SK-N-SH (cell line): ENCODE results near the gene CHAF1A. TPM values are rescaled to one million over a fixed set of nuclear protein-coding genes. Genes with fewer than 3 reads are reported as not detected.

Experiments used
- CTCF ChIA-PET: fragments of 300-600, 350-600 bp; formaldehyde crosslinking; extraction: SDS; loops from one replicate; lab custom pipeline; 2021; lab: Yijun Ruan, JAX
- POLR2A ChIA-PET: fragments of 350-600 bp; sonication (Branson Sonifier 250); formaldehyde crosslinking; extraction: SDS; loops from one replicate; lab custom pipeline; 2020; ENCODE audit warnings: antibody characterized with exemption, inconsistent platforms; lab: Yijun Ruan, JAX
- DNase-seq: peaks from one replicate; pipeline ENCODE4 v3.0.0; 2012
- H2AFZ ChIP-seq: fragments of 200-600 bp; sonication (generic); 2 replicates; pipeline ENCODE4 v1.8.1; 2016; ENCODE audit warnings: antibody characterized with exemption, mild to moderate bottlenecking, low read depth
- H3F3A ChIP-seq: fragments of 200-600 bp; sonication (generic); replicated peaks from 2 replicates; pipeline ENCODE3; 2016; ENCODE audit warnings: antibody characterized with exemption, mild to moderate bottlenecking; ENCODE audit not compliant: insufficient read depth
- H3K27ac ChIP-seq, 2 experiments: fragments of 200-500 bp in 1 of 2; fragments of 200-600 bp in 1 of 2; sonication (Bioruptor generic) in 1 of 2; sonication (generic), shearing (Covaris generic) in 1 of 2; 2 replicates each; pipeline versions ENCODE4 v1.5.1 to v1.6.1; 2014 to 2016; ENCODE audit warnings: low read depth in 2 of 2, inconsistent platforms in 1 of 2, low read length in 1 of 2, mild to moderate bottlenecking in 1 of 2, mixed read lengths in 1 of 2
- H3K27me3 ChIP-seq: fragments of 200-600 bp; sonication (generic), shearing (Covaris generic); 2 replicates; pipeline ENCODE4 v1.6.1; 2016; ENCODE audit warnings: mixed run types; ENCODE audit not compliant: insufficient read depth
- H3K36me3 ChIP-seq, 2 experiments: fragments of 200-500 bp in 1 of 2; fragments of 200-600 bp in 1 of 2; sonication (Bioruptor generic) in 1 of 2; sonication (generic) in 1 of 2; replicated peaks in 1 of 2; 2 replicates each; pipeline versions ENCODE3 to v1.5.1; 2014 to 2016; ENCODE audit warnings: low read length in 1 of 2, mild to moderate bottlenecking in 1 of 2; ENCODE audit not compliant: insufficient read depth in 2 of 2, control insufficient read depth in 1 of 2
- H3K4me1 ChIP-seq, 2 experiments: fragments of 200-500 bp in 1 of 2; fragments of 200-600 bp in 1 of 2; sonication (Bioruptor generic) in 1 of 2; sonication (generic), shearing (Covaris generic) in 1 of 2; 2 replicates each; pipeline versions ENCODE4 v1.5.1 to v1.6.1; 2014 to 2016; ENCODE audit warnings: low read depth in 1 of 2, low read length in 1 of 2, mixed run types in 1 of 2; ENCODE audit not compliant: insufficient read depth in 2 of 2, control insufficient read depth in 1 of 2
- H3K4me2 ChIP-seq: fragments of 200-600 bp; sonication (generic), shearing (Covaris generic); 2 replicates; pipeline ENCODE4 v1.6.1; 2017; ENCODE audit warnings: mixed run types
- H3K4me3 ChIP-seq, 2 experiments: fragments of 200-500 bp in 1 of 2; fragments of 200-600 bp in 1 of 2; sonication (Bioruptor generic) in 1 of 2; sonication (generic), shearing (Covaris generic) in 1 of 2; 2 replicates each; pipeline versions ENCODE4 v1.5.1 to v1.8.1; 2014 to 2016; ENCODE audit warnings: low read depth in 2 of 2, inconsistent platforms in 1 of 2, low read length in 1 of 2, mild to moderate bottlenecking in 1 of 2, mixed read lengths in 1 of 2, moderate library complexity in 1 of 2
- H3K79me2 ChIP-seq: fragments of 200-600 bp; sonication (generic); 2 replicates; pipeline ENCODE4 v1.8.1; 2017; ENCODE audit warnings: mild to moderate bottlenecking; ENCODE audit not compliant: insufficient read depth
- H3K9ac ChIP-seq: fragments of 200-600 bp; sonication (generic); 2 replicates; pipeline ENCODE4 v1.6.1; 2017; ENCODE audit warnings: mixed run types
- H3K9me2 ChIP-seq: fragments of 200-600 bp; sonication (generic); 2 replicates; pipeline ENCODE4 v1.6.1; 2017; ENCODE audit warnings: mixed run types
- H3K9me3 ChIP-seq: fragments of 200-600 bp; sonication (generic); 2 replicates; pipeline ENCODE4 v1.6.1; 2017; ENCODE audit warnings: mixed run types, mild to moderate bottlenecking, moderate library complexity
- H4K20me1 ChIP-seq: fragments of 200-600 bp; sonication (generic); 2 replicates; pipeline ENCODE4 v1.6.1; 2017; ENCODE audit warnings: mild to moderate bottlenecking, mixed run types; ENCODE audit not compliant: insufficient read depth
- EP300 ChIP-seq, 2 experiments: IDR thresholded peaks; 2 replicates each; pipeline versions ENCODE4 v1.4.0 to v1.6.1; 2012; ENCODE audit warnings: borderline replicate concordance in 1 of 2, low read depth in 1 of 2, low read length in 1 of 2
- EZH2phosphoT487 ChIP-seq: fragments of 200-600 bp; sonication (generic); IDR thresholded peaks from 2 replicates; pipeline ENCODE4 v1.6.1; 2017; ENCODE audit warnings: low read depth, mixed run types, mild to moderate bottlenecking, antibody characterized with exemption, moderate library complexity, borderline replicate concordance
- FOSL2 ChIP-seq: IDR thresholded peaks from 2 replicates; pipeline ENCODE4 v1.4.0; 2012; ENCODE audit warnings: low read depth, mild to moderate bottlenecking, moderate library complexity, borderline replicate concordance
- FOXJ3 ChIP-seq: sonication (generic); formaldehyde crosslinking; IDR thresholded peaks from 2 replicates; pipeline ENCODE4 v1.5.1; 2020; ENCODE audit warnings: mild to moderate bottlenecking, missing genetic modification reagents
- GABPA ChIP-seq: IDR thresholded peaks from 2 replicates; pipeline ENCODE4 v1.4.0; 2012; ENCODE audit warnings: low read depth, mild to moderate bottlenecking
- GATA2 ChIP-seq: sonication (generic); formaldehyde crosslinking; IDR thresholded peaks from 2 replicates; pipeline ENCODE4 v1.5.0; 2020; ENCODE audit warnings: mild to moderate bottlenecking, missing genetic modification reagents
- IRF3 ChIP-seq: fragments of 150-350 bp; IDR thresholded peaks from 2 replicates; pipeline ENCODE4 v1.6.1; 2016; ENCODE audit warnings: mild to moderate bottlenecking, low read depth, low read length
- JUND ChIP-seq: IDR thresholded peaks from 2 replicates; pipeline ENCODE4 v1.4.0; 2012
- MEF2A ChIP-seq: IDR thresholded peaks from 2 replicates; pipeline ENCODE4 v1.4.0; 2012; ENCODE audit warnings: low read depth, borderline replicate concordance
- RAD21 ChIP-seq: IDR thresholded peaks from 2 replicates; pipeline ENCODE4 v1.6.1; 2012; ENCODE audit warnings: mild to moderate bottlenecking, low read length
- REST ChIP-seq: IDR thresholded peaks from 2 replicates; pipeline ENCODE4 v1.6.1; 2012; ENCODE audit warnings: mild to moderate bottlenecking, low read depth, low read length, moderate library complexity
- TAF1 ChIP-seq: IDR thresholded peaks from 2 replicates; pipeline ENCODE4 v1.6.1; 2012; ENCODE audit warnings: low read depth, mild to moderate bottlenecking, low read length, moderate library complexity, borderline replicate concordance
- TCF12 ChIP-seq: IDR thresholded peaks from 2 replicates; pipeline ENCODE4 v1.4.0; 2012
- TEAD4 ChIP-seq: IDR thresholded peaks from 2 replicates; pipeline ENCODE4 v1.4.0; 2012; ENCODE audit warnings: mild to moderate bottlenecking, borderline replicate concordance; ENCODE audit not compliant: insufficient read depth
- USF2 ChIP-seq: fragments of 150-350 bp; IDR thresholded peaks from 2 replicates; pipeline ENCODE4 v1.6.1; 2017; ENCODE audit warnings: antibody characterized with exemption, low read length, low read depth, borderline replicate concordance
- YY1 ChIP-seq: IDR thresholded peaks from 2 replicates; pipeline ENCODE4 v1.4.0; 2012; ENCODE audit warnings: low read depth, mild to moderate bottlenecking
- WGBS: methylation state at CpG from one replicate; pipeline ENCODE4 v1.1.6; 2017; ENCODE audit warnings: low lambda C conversion rate; 5-methylcytosine and 5-hydroxymethylcytosine counted together
- polyA plus RNA-seq, 3 experiments: library from polyadenylated mRNA; depleted of rRNA; stranded (reverse); fragments of >200 nt; gene quantifications; 2 replicates each; pipeline ENCODE4 v1.2.3, GENCODE V29; 2012
- TF ChIP-seq, protein P1 (sequence below): IDR thresholded peaks from 2 replicates; pipeline ENCODE4 v1.4.0; 2012; ENCODE audit warnings: low read depth, borderline replicate concordance

CHAF1A gene
- polyA plus RNA-seq, 1 of the 3 experiments (the other 2 are of a cell fraction): 18.0 TPM

DNA sequence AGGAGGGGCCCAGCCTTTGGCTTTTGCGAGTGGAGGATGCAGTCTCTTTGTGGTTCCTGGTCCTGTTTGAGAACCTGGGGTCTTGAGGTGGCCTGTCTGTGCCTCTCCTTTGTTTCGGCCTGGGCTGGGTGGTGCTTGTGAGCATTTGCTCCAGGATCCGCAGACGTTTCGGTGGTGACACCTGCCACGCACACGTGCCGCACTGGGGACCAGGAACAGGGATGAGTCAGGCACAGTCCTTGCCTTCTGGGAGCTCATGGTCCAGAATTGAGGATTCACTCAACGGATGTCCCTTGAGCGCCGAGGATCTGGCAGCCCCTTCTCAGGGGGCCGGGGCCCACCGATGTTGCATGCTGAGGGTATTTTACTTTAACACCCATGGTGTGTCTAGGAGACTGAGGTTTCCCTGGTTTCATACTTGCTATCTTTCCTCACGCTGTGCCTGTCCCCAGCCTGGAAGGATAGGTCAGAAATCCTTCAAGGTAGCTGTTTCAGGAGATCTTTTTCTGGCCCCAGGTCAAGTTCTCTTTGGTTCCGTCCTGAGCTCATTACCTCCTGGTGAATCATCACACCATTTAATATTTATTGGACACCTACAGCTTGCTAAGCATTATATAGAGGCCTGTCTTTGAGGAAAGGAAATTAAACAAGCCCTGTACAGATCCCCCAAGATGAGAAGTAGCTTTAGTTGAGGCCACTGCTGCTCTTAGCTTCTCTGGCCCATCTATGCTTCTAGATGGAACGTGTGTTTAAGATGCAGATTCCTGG lies 74.8 kb downstream of the CHAF1A start:
- peaks cover 71% of the 10 kb centered on the region for H3K79me2 ChIP-seq
- CTCF ChIA-PET: no interaction called here
- H3K4me3 ChIP-seq: no peak overlapping the region
- POLR2A ChIA-PET: no interaction called here
- peaks cover 18 to 19% of the 10 kb centered on the region in 2 experiments for H3K36me3 ChIP-seq
- no peaks in the 10 kb centered on the region for H3K27me3 ChIP-seq
- no peak for TF ChIP-seq FOXJ3
- TF ChIP-seq GABPA: no peak
- no peak for TF ChIP-seq REST
- no peak for TF ChIP-seq FOSL2
- TF ChIP-seq TAF1: no peak
- TF ChIP-seq IRF3: no peak
- TF ChIP-seq GATA2 (CRISPR knock-in tag): no peak
- no peak for TF ChIP-seq EP300 (IDR thresholded peaks at IDR 0.05; ENCODE audit: borderline replicate concordance in 1 of 2, low read depth in 1 of 2, low read length in 1 of 2)
- TF ChIP-seq JUND: no peak
- TF ChIP-seq EZH2phosphoT487: no peak
- TF ChIP-seq TCF12: no peak
- TF ChIP-seq, protein P1, sequence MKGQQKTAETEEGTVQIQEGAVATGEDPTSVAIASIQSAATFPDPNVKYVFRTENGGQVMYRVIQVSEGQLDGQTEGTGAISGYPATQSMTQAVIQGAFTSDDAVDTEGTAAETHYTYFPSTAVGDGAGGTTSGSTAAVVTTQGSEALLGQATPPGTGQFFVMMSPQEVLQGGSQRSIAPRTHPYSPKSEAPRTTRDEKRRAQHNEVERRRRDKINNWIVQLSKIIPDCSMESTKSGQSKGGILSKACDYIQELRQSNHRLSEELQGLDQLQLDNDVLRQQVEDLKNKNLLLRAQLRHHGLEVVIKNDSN: no peak
- TF ChIP-seq MEF2A: no peak
- TF ChIP-seq TEAD4: no peak
- no peak for TF ChIP-seq USF2
- TF ChIP-seq RAD21: no peak
- TF ChIP-seq YY1: no peak
- H2AFZ ChIP-seq: no peak overlapping the region
- H3K27ac ChIP-seq: no peak overlapping the region
- H3K4me1 ChIP-seq: peaks cover 3 to 21% of the 10 kb centered on the region in 2 experiments; a peak in 1 of 4 replicates
- no peaks in the 10 kb centered on the region for H4K20me1 ChIP-seq
- H3K9me2 ChIP-seq: no peaks in the 10 kb centered on the region
- 98% methylated on average over 5 of the region's 16 CpGs for WGBS
- no peak overlapping the region for H3K4me2 ChIP-seq
- H3F3A ChIP-seq: no peaks in the 10 kb centered on the region
- H3K9me3 ChIP-seq: no peaks in the 10 kb centered on the region
- no peak overlapping the region for H3K9ac ChIP-seq
- DNase-seq: no peak
